Measurements from ENCODE around the gene CXorf38.
A peak's percentile ranks its signal among the peaks of the same experiment; 100 is the strongest.

- TF ChIP-seq CTCF (IDR thresholded peaks at IDR 0.05) (peak in 1 of 4 experiments; percentile 6), POLR2A (IDR thresholded peaks at IDR 0.05) (no peak), POLR2AphosphoS5 (IDR thresholded peaks at IDR 0.05) (no peak)
Observed at GRCh38 chrX:40671126-40671525, 23.8 kb upstream of the CXorf38 start.
